H1 (cell line): ENCODE data around the gene PLA2G15. TPM values are rescaled to one million over a fixed set of nuclear protein-coding genes. Genes with fewer than 3 reads are reported as not detected.

ENCODE experiments used
- CTCF ChIA-PET: fragments of 300-600 bp; sonication (Branson Sonifier 250); formaldehyde crosslinking; loops from one replicate; lab custom pipeline; 2021; ENCODE audit not compliant: partially characterized antibody; lab: Charles Lee
- POLR2A ChIA-PET: fragments of 300-600 bp; sonication (Branson Sonifier 250); formaldehyde crosslinking; loops from one replicate; lab custom pipeline; 2021; ENCODE audit warnings: inconsistent platforms; ENCODE audit not compliant: partially characterized antibody; lab: Charles Lee
- DNase-seq, 2 experiments: peaks; one replicate each; pipeline versions ENCODE4 v3.0.0 to v3.0.0-alpha.2; 2010 to 2022; ENCODE audit warnings: low spot score in 2 of 2, low read depth in 1 of 2, mixed read lengths in 1 of 2
- FAIRE-seq: peaks from 2 replicates; lab custom pipeline; 2011; peaks lifted over from hg19 to GRCh38; lab: Jason Lieb, UNC
- H2AFZ ChIP-seq: 2 replicates; pipeline ENCODE4 v1.8.1; 2012; ENCODE audit warnings: low read length, inconsistent platforms
- H2AK5ac ChIP-seq: 2 replicates; pipeline ENCODE4 v1.6.1; 2013; ENCODE audit warnings: low read depth, low read length
- H2BK120ac ChIP-seq: replicated peaks from 2 replicates; pipeline ENCODE3; 2013; ENCODE audit warnings: low read depth, low read length, inconsistent platforms
- H2BK12ac ChIP-seq: 2 replicates; pipeline ENCODE4 v1.6.1; 2013; ENCODE audit warnings: low read depth, low read length
- H2BK15ac ChIP-seq: 2 replicates; pipeline ENCODE4 v1.6.1; 2013; ENCODE audit warnings: low read length
- H2BK20ac ChIP-seq: 2 replicates; pipeline ENCODE4 v1.6.1; 2013; ENCODE audit warnings: low read length
- H2BK5ac ChIP-seq: 2 replicates; pipeline ENCODE4 v1.6.1; 2013; ENCODE audit warnings: low read depth, low read length
- H3K14ac ChIP-seq: 2 replicates; pipeline ENCODE4 v1.6.1; 2013; ENCODE audit warnings: inconsistent platforms; ENCODE audit not compliant: insufficient read length
- H3K18ac ChIP-seq: 2 replicates; pipeline ENCODE4 v1.6.1; 2013; ENCODE audit warnings: low read length; ENCODE audit errors: extremely low read depth
- H3K23ac ChIP-seq: 2 replicates; pipeline ENCODE4 v1.6.1; 2013; ENCODE audit warnings: inconsistent platforms; ENCODE audit not compliant: insufficient read length
- H3K23me2 ChIP-seq: 2 replicates; pipeline ENCODE4 v1.6.1; 2013; ENCODE audit warnings: low read depth, low read length
- H3K27ac ChIP-seq: 2 replicates; pipeline ENCODE4 v1.6.1; 2011; ENCODE audit warnings: low read depth, low read length, inconsistent platforms
- H3K27me3 ChIP-seq, 4 experiments: replicated peaks in 1 of 4; 1 replicate in 1 of 4; 2 replicates in 3 of 4; pipeline versions ENCODE4 v1.6.1 to v1.8.1; 2011 to 2013; ENCODE audit warnings: low read length in 3 of 4, mild to moderate bottlenecking in 3 of 4, inconsistent platforms in 2 of 4, mixed read lengths in 2 of 4, moderate library complexity in 1 of 4; ENCODE audit not compliant: control insufficient read depth in 3 of 4, insufficient read depth in 3 of 4; ENCODE audit errors: extremely low read depth in 1 of 4
- H3K36me3 ChIP-seq, 4 experiments: 2 replicates each; pipeline versions ENCODE4 v1.6.1 to v1.8.1; 2011 to 2013; ENCODE audit warnings: mild to moderate bottlenecking in 4 of 4, low read length in 3 of 4, moderate library complexity in 2 of 4, control low read depth in 1 of 4, inconsistent platforms in 1 of 4; ENCODE audit not compliant: insufficient read depth in 4 of 4, control insufficient read depth in 2 of 4
- H3K4ac ChIP-seq: replicated peaks from 2 replicates; pipeline ENCODE3; 2013; ENCODE audit warnings: low read length, low read depth, mixed read lengths, inconsistent platforms; ENCODE audit not compliant: insufficient read length
- H3K4me1 ChIP-seq, 4 experiments: replicated peaks in 1 of 4; 1 replicate in 1 of 4; 2 replicates in 3 of 4; pipeline versions ENCODE4 v1.6.1 to v1.8.1; 2011 to 2013; ENCODE audit warnings: low read length in 3 of 4, inconsistent platforms in 2 of 4, mixed read lengths in 1 of 4; ENCODE audit not compliant: insufficient read depth in 4 of 4, control insufficient read depth in 3 of 4
- H3K4me2 ChIP-seq, 2 experiments: 2 replicates each; pipeline versions ENCODE4 v1.6.1 to v1.8.1; 2011 to 2013; ENCODE audit warnings: low read depth in 2 of 2, low read length in 2 of 2, control low read depth in 1 of 2, inconsistent platforms in 1 of 2, mild to moderate bottlenecking in 1 of 2; ENCODE audit not compliant: insufficient read depth in 1 of 2
- H3K4me3 ChIP-seq, 4 experiments: fragments of 200-600, 300-600 bp in 1 of 4; sonication (generic), shearing (Covaris generic), sonication (Bioruptor Twin) in 1 of 4; 2 replicates each; pipeline versions ENCODE4 v1.5.1 to v1.8.1; 2011 to 2016; ENCODE audit warnings: low read length in 4 of 4, low read depth in 3 of 4, control low read depth in 2 of 4, inconsistent platforms in 2 of 4, mild to moderate bottlenecking in 2 of 4, mixed read lengths in 1 of 4, moderate library complexity in 1 of 4; ENCODE audit not compliant: insufficient read depth in 2 of 4; ENCODE audit errors: extremely low read depth in 1 of 4
- H3K56ac ChIP-seq: replicated peaks from 2 replicates; pipeline ENCODE3; 2013; ENCODE audit warnings: low read depth, mild to moderate bottlenecking, mixed read lengths, low read length, inconsistent platforms; ENCODE audit not compliant: insufficient read length
- H3K79me1 ChIP-seq: 2 replicates; pipeline ENCODE4 v1.6.1; 2013; ENCODE audit warnings: low read depth, low read length, control low read depth
- H3K79me2 ChIP-seq, 2 experiments: 2 replicates each; pipeline versions ENCODE4 v1.6.1 to v1.8.1; 2012 to 2013; ENCODE audit warnings: low read length in 2 of 2, mild to moderate bottlenecking in 2 of 2, inconsistent platforms in 1 of 2; ENCODE audit not compliant: insufficient read depth in 2 of 2, control insufficient read depth in 1 of 2
- H3K9ac ChIP-seq, 4 experiments: replicated peaks in 1 of 4; 1 replicate in 1 of 4; 2 replicates in 3 of 4; pipeline versions ENCODE4 v1.6.1 to v1.8.1; 2011 to 2013; ENCODE audit warnings: low read depth in 3 of 4, low read length in 3 of 4, control low read depth in 2 of 4, mild to moderate bottlenecking in 2 of 4, moderate library complexity in 2 of 4, inconsistent platforms in 1 of 4; ENCODE audit errors: extremely low read depth in 1 of 4
- H3K9me3 ChIP-seq, 2 experiments: 2 replicates each; pipeline versions ENCODE4 v1.6.1 to v1.8.1; 2012 to 2013; ENCODE audit warnings: mild to moderate bottlenecking in 2 of 2, moderate library complexity in 2 of 2, control low read depth in 1 of 2, inconsistent platforms in 1 of 2, low read depth in 1 of 2, low read length in 1 of 2, mixed read lengths in 1 of 2; ENCODE audit not compliant: insufficient read depth in 2 of 2
- H4K20me1 ChIP-seq, 2 experiments: replicated peaks in 1 of 2; 2 replicates each; pipeline versions ENCODE3 to v1.8.1; 2011 to 2013; ENCODE audit warnings: inconsistent platforms in 2 of 2, low read length in 2 of 2, mild to moderate bottlenecking in 1 of 2; ENCODE audit not compliant: insufficient read depth in 2 of 2, control insufficient read depth in 1 of 2
- H4K5ac ChIP-seq: 2 replicates; pipeline ENCODE4 v1.6.1; 2013; ENCODE audit warnings: low read length, low read depth, mixed read lengths, inconsistent platforms; ENCODE audit not compliant: insufficient read length
- H4K8ac ChIP-seq: 2 replicates; pipeline ENCODE4 v1.8.0; 2013; ENCODE audit warnings: mild to moderate bottlenecking, moderate library complexity, low read length, inconsistent platforms; ENCODE audit not compliant: insufficient read depth; ENCODE audit errors: extremely low read depth
- H4K91ac ChIP-seq: replicated peaks from 2 replicates; pipeline ENCODE3; 2013; ENCODE audit warnings: low read length, mixed read lengths, inconsistent platforms; ENCODE audit not compliant: insufficient read length
- BRCA1 ChIP-seq: IDR thresholded peaks from 2 replicates; pipeline ENCODE4 v1.6.1; 2012; ENCODE audit warnings: low read depth, low read length, improper control_type of control experiment
- SP1 ChIP-seq: IDR thresholded peaks from 2 replicates; pipeline ENCODE4 v1.6.1; 2011; ENCODE audit warnings: low read depth, low read length
- SP2 ChIP-seq: IDR thresholded peaks from 2 replicates; pipeline ENCODE4 v1.6.1; 2012; ENCODE audit warnings: mild to moderate bottlenecking, low read length, inconsistent platforms
- SP4 ChIP-seq: IDR thresholded peaks from 2 replicates; pipeline ENCODE4 v1.6.1; 2012; ENCODE audit warnings: low read length, inconsistent platforms
- SUZ12 ChIP-seq: fragments of 200-600 bp; sonication (generic); IDR thresholded peaks from 2 replicates; pipeline ENCODE4 v1.6.1; 2012; ENCODE audit warnings: mild to moderate bottlenecking, inconsistent platforms, low read length, moderate library complexity, mixed read lengths
- TCF12 ChIP-seq: IDR thresholded peaks from 2 replicates; pipeline ENCODE4 v1.6.1; 2011; ENCODE audit warnings: low read depth, mild to moderate bottlenecking, low read length
- WGBS, 2 experiments: shearing (Covaris generic) in 1 of 2; methylation state at CpG; one replicate each; pipeline versions ENCODE4 v1.1.6 to v1.1.7; 2013 to 2015; ENCODE audit warnings: low lambda C conversion rate in 2 of 2, mixed read lengths in 2 of 2, inconsistent platforms in 1 of 2, low coverage in 1 of 2, missing lambda C conversion rate in 1 of 2; ENCODE audit not compliant: insufficient replicate concordance in 2 of 2, insufficient coverage in 1 of 2, insufficient read length in 1 of 2; ENCODE audit errors: extremely low coverage in 1 of 2, missing lambda C conversion rate in 1 of 2; 5-methylcytosine and 5-hydroxymethylcytosine counted together
- polyA plus RNA-seq, 7 experiments: library from polyadenylated mRNA; depleted of rRNA in 3 of 7; stranded (reverse) in 5 of 7; unstranded in 2 of 7; fragments of >200 nt in 5 of 7; fragments of 200-250 nt in 2 of 7; gene quantifications; 1 replicate in 5 of 7; 2 replicates in 1 of 7; 4 replicates in 1 of 7; pipeline versions ENCODE4 v1.2.1 to v1.2.3, GENCODE V29; 2011 to 2013; ENCODE audit warnings: missing spikeins in 2 of 7, mixed read lengths in 2 of 7
- total RNA-seq: library from RNA; stranded (reverse); fragmentation: NEBNext Ultra II Directional; extraction: Animal tissue kit (Norgen Biotek cat#: 25700); gene quantifications from 2 replicates; pipeline ENCODE4 v1.2.1, GENCODE V29; 2021

Gene PLA2G15
- total and polyA plus RNA-seq, 2 of the 8 experiments (the other 6 are each of a cell fraction or from before 2014, with no cell fraction given): 11.2 to 12.0 TPM

- TF ChIP-seq SP4 (no peak), TCF12 (no peak), SP2 (no peak), BRCA1 (no peak), SP1 (no peak), SUZ12 (no peak)
- FAIRE-seq: no peak
Measured at GRCh38 chr16:68270353-68270752, 25.2 kb downstream of the PLA2G15 start.

More at GRCh38 chr16:68270353-68270752, 25.2 kb downstream of the PLA2G15 start:
- H4K20me1 ChIP-seq: no peaks in the 10 kb centered on the region
- no peak overlapping the region for H3K18ac ChIP-seq
- H3K27ac ChIP-seq: no peak overlapping the region
- H4K8ac ChIP-seq: no peak overlapping the region
- no peak for DNase-seq
- H3K9ac ChIP-seq: no peak overlapping the region
- H2BK20ac ChIP-seq: no peak overlapping the region
- H3K79me1 ChIP-seq: peaks cover 12% of the 10 kb centered on the region
- peaks cover 0 to under 1% (median 0%) of the 10 kb centered on the region in 4 experiments; a peak in 1 of 7 replicates for H3K27me3 ChIP-seq
- WGBS, 2 experiments: 0% methylated on average over 1 of the region's 1 CpG; no CpG with 5 or more reads in 1 of the 2 experiments
- H3K56ac ChIP-seq: no peak overlapping the region
- no peak overlapping the region for H2AK5ac ChIP-seq
- no peak overlapping the region for H2AFZ ChIP-seq
- H4K5ac ChIP-seq: no peak overlapping the region
- no peak overlapping the region for H2BK120ac ChIP-seq
- H4K91ac ChIP-seq: no peak overlapping the region
- no peak overlapping the region for H3K4ac ChIP-seq
- H2BK5ac ChIP-seq: no peak overlapping the region
- H3K4me3 ChIP-seq: no peak overlapping the region
- H3K4me1 ChIP-seq: peaks cover 0 to 3% (median 2%) of the 10 kb centered on the region in 4 experiments; a peak in 4 of 7 replicates
- ChIA-PET POLR2A (interaction anchor here (2.5 kb wide), 1 partner anchor 41 kb away, joined by 11 read pairs; the partner anchor contains the start of genes PRMT7 and SLC7A6OS), CTCF (interaction anchor here (1.2 to 8.5 kb wide), 2 partner anchors 9 to 40 kb away, joined by 3 to 63 read pairs; partner anchors contain the start of genes PRMT7 and SLC7A6OS)
- H3K9me3 ChIP-seq: no peaks in the 10 kb centered on the region
- no peak overlapping the region for H2BK15ac ChIP-seq
- H3K23ac ChIP-seq: no peak overlapping the region
- no peak overlapping the region for H2BK12ac ChIP-seq
- H3K36me3 ChIP-seq: peaks cover 0 to 2% (median 0%) of the 10 kb centered on the region in 4 experiments; a peak in 2 of 8 replicates
- H3K4me2 ChIP-seq: no peak overlapping the region
- H3K79me2 ChIP-seq: peaks cover 0 to 30% of the 10 kb centered on the region in 2 experiments; a peak in 3 of 4 replicates
- no peak overlapping the region for H3K14ac ChIP-seq
- peaks cover under 1% of the 10 kb centered on the region; the same call in 1 of the 2 replicates for H3K23me2 ChIP-seq
